Measurements from ENCODE around the gene MATK.

MATK gene

GRCh38 chr19:3792114-3792513 is 5.9 kb upstream of the MATK start:
- no CpG with 5 or more reads among the region's 3 CpGs for WGBS (ENCODE audit: extremely low coverage, insufficient coverage, insufficient read length)
- Histone ChIP-seq H2BK120ac (ENCODE audit: insufficient read depth, low read length, poor library complexity) (no peak overlapping the region), H3K4me3 (ENCODE audit: low read depth, low read length) (no peak overlapping the region), H2BK12ac (ENCODE audit: low read length) (no peak overlapping the region), H3K9ac (ENCODE audit: low read length) (no peak overlapping the region), H3K4me2 (ENCODE audit: low read length) (no peak overlapping the region), H3K36me3 (ENCODE audit: control insufficient read depth in 1 of 2, insufficient read depth in 2 of 2, low read length in 2 of 2) (no peaks in the 10 kb centered on the region), H3K23ac (ENCODE audit: low read length) (no peak overlapping the region), H2AK5ac (ENCODE audit: low read length) (no peak overlapping the region), H3K14ac (ENCODE audit: low read length) (no peak overlapping the region), H4K8ac (ENCODE audit: low read depth, low read length) (no peak overlapping the region), H3K27ac (ENCODE audit: low read depth, low read length) (no peak overlapping the region), H2AFZ (ENCODE audit: insufficient read depth, low read length, poor library complexity) (no peak overlapping the region), H4K91ac (ENCODE audit: low read depth, low read length) (no peak overlapping the region), H3K18ac (ENCODE audit: low read length) (no peak overlapping the region), H3K9me3 (ENCODE audit: insufficient read depth, low read depth, low read length) (peaks cover 3% of the 10 kb centered on the region), H3K4ac (ENCODE audit: low read depth, low read length) (no peak overlapping the region), H3K79me2 (ENCODE audit: control insufficient read depth, insufficient read depth, low read length, poor library complexity) (no peaks in the 10 kb centered on the region), H4K12ac (ENCODE audit: low read depth, low read length) (no peak overlapping the region), H2BK5ac (ENCODE audit: low read depth, low read length, poor library complexity) (no peak overlapping the region), H3K27me3 (ENCODE audit: insufficient read depth, low read length) (peaks cover 2% of the 10 kb centered on the region), H3K79me1 (ENCODE audit: low read length) (no peaks in the 10 kb centered on the region), H3K4me1 (ENCODE audit: control insufficient read depth in 1 of 2, insufficient read depth in 2 of 2, low read length in 2 of 2) (no peaks in the 10 kb centered on the region)
- no peak for DNase-seq

GRCh38 chr19:3790941-3791340 is 4.8 kb upstream of the MATK start:
- Histone ChIP-seq H2BK5ac (ENCODE audit: low read depth, low read length, poor library complexity) (no peak overlapping the region), H3K27me3 (ENCODE audit: insufficient read depth, low read length) (peaks cover 9% of the 10 kb centered on the region), H3K4me1 (ENCODE audit: control insufficient read depth in 1 of 2, insufficient read depth in 2 of 2, low read length in 2 of 2) (no peaks in the 10 kb centered on the region), H3K4me3 (ENCODE audit: low read depth, low read length) (no peak overlapping the region), H3K9ac (ENCODE audit: low read length) (no peak overlapping the region), H2BK12ac (ENCODE audit: low read length) (no peak overlapping the region), H3K23ac (ENCODE audit: low read length) (no peak overlapping the region), H4K12ac (ENCODE audit: low read depth, low read length) (no peak overlapping the region), H3K14ac (ENCODE audit: low read length) (no peak overlapping the region), H4K8ac (ENCODE audit: low read depth, low read length) (no peak overlapping the region), H3K79me1 (ENCODE audit: low read length) (no peaks in the 10 kb centered on the region), H2AFZ (ENCODE audit: insufficient read depth, low read length, poor library complexity) (no peak overlapping the region), H3K4ac (ENCODE audit: low read depth, low read length) (no peak overlapping the region), H3K18ac (ENCODE audit: low read length) (no peak overlapping the region), H2AK5ac (ENCODE audit: low read length) (no peak overlapping the region), H4K91ac (ENCODE audit: low read depth, low read length) (no peak overlapping the region), H2BK120ac (ENCODE audit: insufficient read depth, low read length, poor library complexity) (no peak overlapping the region), H3K79me2 (ENCODE audit: control insufficient read depth, insufficient read depth, low read length, poor library complexity) (no peaks in the 10 kb centered on the region), H3K4me2 (ENCODE audit: low read length) (no peak overlapping the region), H3K9me3 (ENCODE audit: insufficient read depth, low read depth, low read length) (peaks cover 3% of the 10 kb centered on the region), H3K27ac (ENCODE audit: low read depth, low read length) (no peak overlapping the region), H3K36me3 (ENCODE audit: control insufficient read depth in 1 of 2, insufficient read depth in 2 of 2, low read length in 2 of 2) (no peaks in the 10 kb centered on the region)
- no peak for DNase-seq
- no CpG with 5 or more reads among the region's 7 CpGs for WGBS (ENCODE audit: extremely low coverage, insufficient coverage, insufficient read length)

- H3K79me2 ChIP-seq (ENCODE audit: control insufficient read depth, insufficient read depth, low read length, poor library complexity) = no peaks in the 10 kb centered on the region
- peaks cover 5% of the 10 kb centered on the region in 2 experiments for H3K4me1 ChIP-seq (ENCODE audit: control insufficient read depth in 1 of 2, insufficient read depth in 2 of 2, low read length in 2 of 2)
- H3K27me3 ChIP-seq (ENCODE audit: insufficient read depth, low read length) = peaks cover 16% of the 10 kb centered on the region
- no peak overlapping the region for H3K14ac ChIP-seq (ENCODE audit: low read length)
- H3K9ac ChIP-seq (ENCODE audit: low read length) = no peak overlapping the region
- no peaks in the 10 kb centered on the region for H3K79me1 ChIP-seq (ENCODE audit: low read length)
- no peaks in the 10 kb centered on the region for H3K36me3 ChIP-seq (ENCODE audit: control insufficient read depth in 1 of 2, insufficient read depth in 2 of 2, low read length in 2 of 2)
- no peak overlapping the region for H2AK5ac ChIP-seq (ENCODE audit: low read length)
- no peak overlapping the region for H2BK120ac ChIP-seq (ENCODE audit: insufficient read depth, low read length, poor library complexity)
- no peak overlapping the region for H3K27ac ChIP-seq (ENCODE audit: low read depth, low read length)
- no peak overlapping the region for H2AFZ ChIP-seq (ENCODE audit: insufficient read depth, low read length, poor library complexity)
- H3K23ac ChIP-seq (ENCODE audit: low read length) = no peak overlapping the region
- no peak overlapping the region for H3K4ac ChIP-seq (ENCODE audit: low read depth, low read length)
- H2BK12ac ChIP-seq (ENCODE audit: low read length) = no peak overlapping the region
- H3K4me3 ChIP-seq (ENCODE audit: low read depth, low read length) = no peak overlapping the region
- no peak for DNase-seq
- H3K4me2 ChIP-seq (ENCODE audit: low read length) = no peak overlapping the region
- H3K9me3 ChIP-seq (ENCODE audit: insufficient read depth, low read depth, low read length) = peaks cover 3% of the 10 kb centered on the region
- H4K8ac ChIP-seq (ENCODE audit: low read depth, low read length) = no peak overlapping the region
- no peak overlapping the region for H4K12ac ChIP-seq (ENCODE audit: low read depth, low read length)
- H2BK5ac ChIP-seq (ENCODE audit: low read depth, low read length, poor library complexity) = no peak overlapping the region
- H3K18ac ChIP-seq (ENCODE audit: low read length) = no peak overlapping the region
- no peak overlapping the region for H4K91ac ChIP-seq (ENCODE audit: low read depth, low read length)
- WGBS (ENCODE audit: extremely low coverage, insufficient coverage, insufficient read length) = no CpG with 5 or more reads among the region's 6 CpGs
Measured at GRCh38 chr19:3790209-3790734, 4.1 kb upstream of the MATK start.

GRCh38 chr19:3788996-3789778 is 3.0 kb upstream of the MATK start:
- Histone ChIP-seq H3K9ac (ENCODE audit: low read length) (no peak overlapping the region), H2BK120ac (ENCODE audit: insufficient read depth, low read length, poor library complexity) (no peak overlapping the region), H3K4ac (ENCODE audit: low read depth, low read length) (no peak overlapping the region), H4K12ac (ENCODE audit: low read depth, low read length) (no peak overlapping the region), H3K23ac (ENCODE audit: low read length) (no peak overlapping the region), H3K9me3 (ENCODE audit: insufficient read depth, low read depth, low read length) (peaks cover 2% of the 10 kb centered on the region), H2BK12ac (ENCODE audit: low read length) (no peak overlapping the region), H2AK5ac (ENCODE audit: low read length) (no peak overlapping the region), H2BK5ac (ENCODE audit: low read depth, low read length, poor library complexity) (no peak overlapping the region), H3K14ac (ENCODE audit: low read length) (no peak overlapping the region), H4K8ac (ENCODE audit: low read depth, low read length) (no peak overlapping the region), H3K18ac (ENCODE audit: low read length) (no peak overlapping the region), H4K91ac (ENCODE audit: low read depth, low read length) (no peak overlapping the region), H3K27ac (ENCODE audit: low read depth, low read length) (no peak overlapping the region), H2AFZ (ENCODE audit: insufficient read depth, low read length, poor library complexity) (no peak overlapping the region), H3K4me1 (ENCODE audit: control insufficient read depth in 1 of 2, insufficient read depth in 2 of 2, low read length in 2 of 2) (peaks cover 5% of the 10 kb centered on the region in 2 experiments), H3K27me3 (ENCODE audit: insufficient read depth, low read length) (peaks cover 24% of the 10 kb centered on the region), H3K79me1 (ENCODE audit: low read length) (no peaks in the 10 kb centered on the region), H3K36me3 (ENCODE audit: control insufficient read depth in 1 of 2, insufficient read depth in 2 of 2, low read length in 2 of 2) (no peaks in the 10 kb centered on the region), H3K4me3 (ENCODE audit: low read depth, low read length) (no peak overlapping the region), H3K79me2 (ENCODE audit: control insufficient read depth, insufficient read depth, low read length, poor library complexity) (no peaks in the 10 kb centered on the region), H3K4me2 (ENCODE audit: low read length) (no peak overlapping the region)
- no CpG with 5 or more reads among the region's 16 CpGs for WGBS (ENCODE audit: extremely low coverage, insufficient coverage, insufficient read length)
- no peak for DNase-seq
